Astrocyte (in vitro differentiated cells and primary cell): ENCODE results near the gene TFAP2A. TPM values are rescaled to one million over a fixed set of nuclear protein-coding genes. Genes with fewer than 3 reads are reported as not detected.
A peak's percentile ranks its signal among the peaks of the same experiment; 100 is the strongest.

ENCODE experiments used
- DNase-seq: peaks from one replicate; pipeline ENCODE4 v3.0.0-alpha.2; 2010; ENCODE audit warnings: low read depth
- FAIRE-seq: peaks from 2 replicates; lab custom pipeline; 2011; peaks lifted over from hg19 to GRCh38; lab: Jason Lieb, UNC
- H2AFZ ChIP-seq: 2 replicates; pipeline ENCODE4 v1.6.0; 2012; ENCODE audit warnings: low read depth, low read length, inconsistent platforms
- H3K27ac ChIP-seq: 2 replicates; pipeline ENCODE4 v1.5.1; 2011; ENCODE audit warnings: low read depth, low read length, inconsistent platforms
- H3K27me3 ChIP-seq: 2 replicates; pipeline ENCODE4 v1.6.0; 2011; ENCODE audit warnings: low read length, inconsistent platforms; ENCODE audit not compliant: insufficient read depth
- H3K36me3 ChIP-seq: 2 replicates; pipeline ENCODE4 v1.5.1; 2011; ENCODE audit warnings: low read length, inconsistent platforms; ENCODE audit not compliant: insufficient read depth
- H3K4me1 ChIP-seq: 2 replicates; pipeline ENCODE4 v1.5.1; 2011; ENCODE audit warnings: low read length, inconsistent platforms; ENCODE audit not compliant: insufficient read depth
- H3K4me2 ChIP-seq: 2 replicates; pipeline ENCODE4 v1.6.0; 2012; ENCODE audit warnings: low read length, inconsistent platforms
- H3K4me3 ChIP-seq: 2 replicates; pipeline ENCODE4 v1.5.1; 2011; ENCODE audit warnings: low read depth, mild to moderate bottlenecking, low read length, inconsistent platforms; ENCODE audit not compliant: insufficient read depth
- H3K79me2 ChIP-seq: 2 replicates; pipeline ENCODE4 v1.6.0; 2012; ENCODE audit warnings: mild to moderate bottlenecking, low read length, inconsistent platforms; ENCODE audit not compliant: insufficient read depth
- H3K9ac ChIP-seq: 2 replicates; pipeline ENCODE4 v1.6.0; 2012; ENCODE audit warnings: mild to moderate bottlenecking, low read length, inconsistent platforms
- H3K9me3 ChIP-seq: 2 replicates; pipeline ENCODE4 v1.5.1; 2012; ENCODE audit warnings: low read depth, mild to moderate bottlenecking, low read length, inconsistent platforms; ENCODE audit not compliant: insufficient read depth
- H4K20me1 ChIP-seq: 2 replicates; pipeline ENCODE4 v1.6.0; 2012; ENCODE audit warnings: low read length, inconsistent platforms; ENCODE audit not compliant: insufficient read depth
- H3K27ac Mint-ChIP-seq: one replicate; pipeline ENCODE4 v1.8.0; 2021; ENCODE audit warnings: mild to moderate bottlenecking, mixed read lengths; ENCODE audit not compliant: unreplicated experiment
- H3K27me3 Mint-ChIP-seq: one replicate; pipeline ENCODE4 v1.8.0; 2021; ENCODE audit warnings: low read depth, mixed read lengths; ENCODE audit not compliant: unreplicated experiment
- H3K36me3 Mint-ChIP-seq: one replicate; pipeline ENCODE4 v1.8.0; 2021; ENCODE audit warnings: low read depth, mixed read lengths; ENCODE audit not compliant: unreplicated experiment
- H3K4me1 Mint-ChIP-seq: one replicate; pipeline ENCODE4 v1.8.0; 2021; ENCODE audit warnings: low read depth, mixed read lengths; ENCODE audit not compliant: unreplicated experiment
- H3K4me3 Mint-ChIP-seq: one replicate; pipeline ENCODE4 v1.8.0; 2021; ENCODE audit warnings: mild to moderate bottlenecking, moderate library complexity, mixed read lengths; ENCODE audit not compliant: unreplicated experiment
- H3K9me3 Mint-ChIP-seq: one replicate; pipeline ENCODE4 v1.8.0; 2021; ENCODE audit warnings: mild to moderate bottlenecking, mixed read lengths; ENCODE audit not compliant: unreplicated experiment
- EZH2 ChIP-seq: IDR thresholded peaks from 2 replicates; pipeline ENCODE4 v1.6.1; 2012; ENCODE audit warnings: mild to moderate bottlenecking, low read length, inconsistent platforms; ENCODE audit not compliant: insufficient read depth
- total RNA-seq: library from RNA; stranded (reverse); gene quantifications from 2 replicates; pipeline ENCODE4 v1.2.1, GENCODE V29; 2021
- TF ChIP-seq, protein P1 (sequence below): IDR thresholded peaks from 2 replicates; pipeline ENCODE4 v1.5.1; 2011; ENCODE audit warnings: low read depth, mild to moderate bottlenecking, inconsistent platforms, low read length, moderate library complexity; ENCODE audit not compliant: insufficient read depth

TFAP2A gene
- total RNA-seq, 1 donor from 2014 or later: 6.6 TPM

GRCh38 chr6:10384091-10384609 is 30.7 kb downstream of the TFAP2A start:
- H3K36me3 Mint-ChIP-seq: peaks cover 4% of the 10 kb centered on the region
- Histone ChIP-seq H2AFZ (no peak overlapping the region), H3K9me3 (no peaks in the 10 kb centered on the region), H3K27ac (no peak overlapping the region), H3K9ac (no peak overlapping the region), H3K4me1 (no peaks in the 10 kb centered on the region), H3K4me3 (no peak overlapping the region), H3K79me2 (no peaks in the 10 kb centered on the region), H3K4me2 (no peak overlapping the region), H3K27me3 (peaks cover 87% of the 10 kb centered on the region), H3K36me3 (no peaks in the 10 kb centered on the region), H4K20me1 (no peaks in the 10 kb centered on the region)
- no peak for TF ChIP-seq EZH2
- TF ChIP-seq, protein P1, sequence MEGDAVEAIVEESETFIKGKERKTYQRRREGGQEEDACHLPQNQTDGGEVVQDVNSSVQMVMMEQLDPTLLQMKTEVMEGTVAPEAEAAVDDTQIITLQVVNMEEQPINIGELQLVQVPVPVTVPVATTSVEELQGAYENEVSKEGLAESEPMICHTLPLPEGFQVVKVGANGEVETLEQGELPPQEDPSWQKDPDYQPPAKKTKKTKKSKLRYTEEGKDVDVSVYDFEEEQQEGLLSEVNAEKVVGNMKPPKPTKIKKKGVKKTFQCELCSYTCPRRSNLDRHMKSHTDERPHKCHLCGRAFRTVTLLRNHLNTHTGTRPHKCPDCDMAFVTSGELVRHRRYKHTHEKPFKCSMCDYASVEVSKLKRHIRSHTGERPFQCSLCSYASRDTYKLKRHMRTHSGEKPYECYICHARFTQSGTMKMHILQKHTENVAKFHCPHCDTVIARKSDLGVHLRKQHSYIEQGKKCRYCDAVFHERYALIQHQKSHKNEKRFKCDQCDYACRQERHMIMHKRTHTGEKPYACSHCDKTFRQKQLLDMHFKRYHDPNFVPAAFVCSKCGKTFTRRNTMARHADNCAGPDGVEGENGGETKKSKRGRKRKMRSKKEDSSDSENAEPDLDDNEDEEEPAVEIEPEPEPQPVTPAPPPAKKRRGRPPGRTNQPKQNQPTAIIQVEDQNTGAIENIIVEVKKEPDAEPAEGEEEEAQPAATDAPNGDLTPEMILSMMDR: no peak
- peaks cover 84% of the 10 kb centered on the region for H3K27me3 Mint-ChIP-seq
- H3K4me3 Mint-ChIP-seq: no peak overlapping the region
- H3K27ac Mint-ChIP-seq: peak overlapping the region; percentile 2
- DNase-seq (no peak), FAIRE-seq (no peak)
- H3K9me3 Mint-ChIP-seq: peaks cover 12% of the 10 kb centered on the region
- peaks cover 2% of the 10 kb centered on the region for H3K4me1 Mint-ChIP-seq

GRCh38 chr6:10383331-10384090 is 31.4 kb downstream of the TFAP2A start:
- FAIRE-seq (no peak), DNase-seq (no peak)
- TF ChIP-seq EZH2: peak; percentile 87
- TF ChIP-seq, protein P1: no peak
- Mint-ChIP-seq H3K4me1 (peaks cover 2% of the 10 kb centered on the region), H3K36me3 (peaks cover 4% of the 10 kb centered on the region), H3K27me3 (peaks cover 78% of the 10 kb centered on the region), H3K4me3 (no peak overlapping the region), H3K9me3 (peaks cover 10% of the 10 kb centered on the region), H3K27ac (no peak overlapping the region)
- Histone ChIP-seq H3K4me3 (no peak overlapping the region), H3K36me3 (no peaks in the 10 kb centered on the region), H3K27me3 (peaks cover 81% of the 10 kb centered on the region), H2AFZ (no peak overlapping the region), H3K4me1 (no peaks in the 10 kb centered on the region), H3K27ac (no peak overlapping the region), H3K4me2 (no peak overlapping the region), H4K20me1 (no peaks in the 10 kb centered on the region), H3K9me3 (no peaks in the 10 kb centered on the region), H3K79me2 (no peaks in the 10 kb centered on the region), H3K9ac (no peak overlapping the region)
